KMS-11 (cell line): Measurements from ENCODE around the gene CIT.

Source experiments
- H2AFZ ChIP-seq: fragments of 200-600 bp; sonication (generic); 2 replicates; pipeline ENCODE4 v1.6.1; 2016; ENCODE audit warnings: antibody characterized with exemption, mixed run types, low read depth
- H3K27ac ChIP-seq: fragments of 200-600 bp; sonication (generic); 2 replicates; pipeline ENCODE4 v1.6.1; 2016; ENCODE audit warnings: mild to moderate bottlenecking, mixed run types
- H3K27me3 ChIP-seq: fragments of 200-600 bp; sonication (generic); 2 replicates; pipeline ENCODE4 v1.6.1; 2017; ENCODE audit warnings: mild to moderate bottlenecking, low read depth, mixed run types, moderate library complexity; ENCODE audit not compliant: insufficient read depth
- H3K36me3 ChIP-seq: fragments of 200-600 bp; sonication (generic); 2 replicates; pipeline ENCODE4 v1.6.1; 2017; ENCODE audit warnings: mild to moderate bottlenecking, mixed run types; ENCODE audit not compliant: insufficient read depth
- H3K4me1 ChIP-seq: fragments of 200-600 bp; sonication (generic); 2 replicates; pipeline ENCODE4 v1.6.1; 2016; ENCODE audit warnings: mild to moderate bottlenecking, low read depth, mixed run types; ENCODE audit not compliant: poor library complexity, severe bottlenecking
- H3K4me2 ChIP-seq: fragments of 200-600 bp; sonication (generic); 2 replicates; pipeline ENCODE4 v1.7.0; 2016; ENCODE audit warnings: mild to moderate bottlenecking, mixed run types
- H3K4me3 ChIP-seq: fragments of 200-600 bp; sonication (generic); IDR thresholded peaks from 2 replicates; pipeline ENCODE4 v1.6.1; 2017; ENCODE audit warnings: low read depth, low read length, mixed read lengths; ENCODE audit not compliant: insufficient read depth
- H3K79me2 ChIP-seq: fragments of 200-600 bp; sonication (generic); 2 replicates; pipeline ENCODE4 v1.6.1; 2016; ENCODE audit warnings: low read depth, mixed run types; ENCODE audit not compliant: insufficient read depth
- H3K9ac ChIP-seq: fragments of 200-600 bp; sonication (generic); 2 replicates; pipeline ENCODE4 v1.6.1; 2016; ENCODE audit warnings: mild to moderate bottlenecking, mixed run types
- H4K20me1 ChIP-seq: fragments of 200-600 bp; sonication (generic); 2 replicates; pipeline ENCODE4 v1.6.1; 2016; ENCODE audit warnings: mild to moderate bottlenecking, mixed run types; ENCODE audit not compliant: insufficient read depth
- TF ChIP-seq, protein P1 (sequence below): fragments of 200-600 bp; sonication (generic); conservative IDR thresholded peaks from 2 replicates; pipeline ENCODE4 v1.6.1; 2017; ENCODE audit warnings: low read depth, mild to moderate bottlenecking, antibody characterized with exemption, low read length, moderate library complexity, mixed read lengths

CIT gene

DNA sequence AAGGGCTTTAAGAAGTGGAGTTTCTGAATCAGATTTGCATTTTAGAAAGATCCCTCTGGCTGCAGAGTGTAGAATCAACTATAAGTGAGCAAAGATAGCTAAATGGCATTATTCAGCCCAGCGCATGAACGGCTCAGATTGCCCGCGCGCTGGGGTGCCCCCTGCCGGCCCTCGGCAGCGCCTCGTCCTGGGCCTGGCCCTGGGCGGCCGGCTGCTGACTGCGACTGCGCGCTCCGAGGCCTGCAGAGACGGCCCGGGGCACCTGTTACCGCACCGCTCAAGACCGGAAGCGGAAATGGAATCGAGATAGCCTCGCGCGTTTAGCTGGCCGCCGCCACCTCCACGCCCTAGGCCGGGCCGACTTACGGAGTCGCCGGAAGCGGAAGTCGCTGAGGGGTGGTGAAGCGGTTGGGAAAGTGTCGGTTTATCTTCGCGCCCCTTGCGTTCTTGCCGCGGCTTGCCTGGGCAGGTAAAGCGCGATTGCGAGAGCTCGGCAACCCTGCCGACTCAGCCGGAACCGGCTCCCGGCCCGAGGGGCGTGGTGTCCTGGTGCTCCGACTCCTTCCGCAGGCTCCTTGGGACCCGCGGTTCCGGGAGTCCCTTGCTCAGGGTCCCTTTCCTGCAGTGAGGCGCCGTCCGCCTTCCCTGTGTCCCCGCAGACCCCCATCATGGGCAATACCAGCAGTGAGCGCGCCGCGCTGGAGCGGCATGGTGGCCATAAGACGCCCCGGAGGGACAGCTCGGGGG is 209.4 kb downstream of the CIT start, which contains the start of gene PRKAB1:
PRKAB1 (plus strand) TSS at position 557 of the 747 bp plus-strand sequence; CDS start at position 669, 112 bp downstream.
- Histone ChIP-seq H4K20me1 (no peaks in the 10 kb centered on the region), H3K9ac (peak within 1 kb of the TSS; percentile 70; the same call in 1 of the 2 replicates), H3K79me2 (peaks cover 23% of the 10 kb centered on the region), H3K4me3 (no peak within 1 kb of the TSS), H2AFZ (peak within 1 kb of the TSS; percentile 92), H3K36me3 (no peaks in the 10 kb centered on the region), H3K4me1 (no peaks in the 10 kb centered on the region), H3K4me2 (peak within 1 kb of the TSS; percentile 87), H3K27ac (peak within 1 kb of the TSS; percentile 60), H3K27me3 (no peaks in the 10 kb centered on the region)
- TF ChIP-seq, protein P1, sequence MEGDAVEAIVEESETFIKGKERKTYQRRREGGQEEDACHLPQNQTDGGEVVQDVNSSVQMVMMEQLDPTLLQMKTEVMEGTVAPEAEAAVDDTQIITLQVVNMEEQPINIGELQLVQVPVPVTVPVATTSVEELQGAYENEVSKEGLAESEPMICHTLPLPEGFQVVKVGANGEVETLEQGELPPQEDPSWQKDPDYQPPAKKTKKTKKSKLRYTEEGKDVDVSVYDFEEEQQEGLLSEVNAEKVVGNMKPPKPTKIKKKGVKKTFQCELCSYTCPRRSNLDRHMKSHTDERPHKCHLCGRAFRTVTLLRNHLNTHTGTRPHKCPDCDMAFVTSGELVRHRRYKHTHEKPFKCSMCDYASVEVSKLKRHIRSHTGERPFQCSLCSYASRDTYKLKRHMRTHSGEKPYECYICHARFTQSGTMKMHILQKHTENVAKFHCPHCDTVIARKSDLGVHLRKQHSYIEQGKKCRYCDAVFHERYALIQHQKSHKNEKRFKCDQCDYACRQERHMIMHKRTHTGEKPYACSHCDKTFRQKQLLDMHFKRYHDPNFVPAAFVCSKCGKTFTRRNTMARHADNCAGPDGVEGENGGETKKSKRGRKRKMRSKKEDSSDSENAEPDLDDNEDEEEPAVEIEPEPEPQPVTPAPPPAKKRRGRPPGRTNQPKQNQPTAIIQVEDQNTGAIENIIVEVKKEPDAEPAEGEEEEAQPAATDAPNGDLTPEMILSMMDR, result peak; percentile 68

DNA sequence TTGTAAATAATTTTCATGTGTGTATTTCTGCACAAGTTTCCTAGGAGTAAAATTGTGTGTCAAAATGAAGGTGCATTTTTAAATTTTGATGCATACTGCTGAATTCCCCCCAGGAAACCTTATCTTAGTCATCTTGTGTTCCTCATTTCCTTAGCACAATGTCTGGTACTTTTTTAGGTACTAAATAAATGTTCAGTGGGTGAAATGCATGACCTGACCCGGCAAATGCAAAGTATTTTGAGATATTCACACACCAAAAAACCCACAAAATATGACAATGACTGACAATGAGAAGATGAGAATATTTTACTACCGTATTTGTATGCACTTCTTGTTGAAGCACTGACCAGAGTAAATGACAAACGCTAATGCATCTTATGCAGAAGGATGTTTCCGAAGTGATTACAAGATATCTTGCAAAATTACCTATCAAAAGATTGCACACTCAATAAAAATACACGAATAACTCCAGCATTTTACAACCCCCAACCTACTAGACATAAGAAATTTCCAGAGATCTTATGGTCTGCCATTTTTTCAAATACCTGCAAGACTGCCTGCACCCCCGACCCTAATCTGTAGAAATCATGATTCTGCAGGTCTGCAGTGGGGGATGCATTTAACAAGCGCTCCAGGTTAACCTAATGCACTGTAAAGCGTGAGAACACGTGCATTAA is 210.1 kb downstream of the CIT start:
- TF ChIP-seq, protein P1, result no peak
- Histone ChIP-seq H3K36me3 (no peaks in the 10 kb centered on the region), H3K9ac (no peak overlapping the region), H3K79me2 (peaks cover 23% of the 10 kb centered on the region), H3K27me3 (no peaks in the 10 kb centered on the region), H3K27ac (no peak overlapping the region), H3K4me3 (no peak overlapping the region), H3K4me1 (no peaks in the 10 kb centered on the region), H2AFZ (peak overlapping the region; percentile 92), H4K20me1 (no peaks in the 10 kb centered on the region), H3K4me2 (peak overlapping the region; percentile 58; the same call in 1 of the 2 replicates)

DNA sequence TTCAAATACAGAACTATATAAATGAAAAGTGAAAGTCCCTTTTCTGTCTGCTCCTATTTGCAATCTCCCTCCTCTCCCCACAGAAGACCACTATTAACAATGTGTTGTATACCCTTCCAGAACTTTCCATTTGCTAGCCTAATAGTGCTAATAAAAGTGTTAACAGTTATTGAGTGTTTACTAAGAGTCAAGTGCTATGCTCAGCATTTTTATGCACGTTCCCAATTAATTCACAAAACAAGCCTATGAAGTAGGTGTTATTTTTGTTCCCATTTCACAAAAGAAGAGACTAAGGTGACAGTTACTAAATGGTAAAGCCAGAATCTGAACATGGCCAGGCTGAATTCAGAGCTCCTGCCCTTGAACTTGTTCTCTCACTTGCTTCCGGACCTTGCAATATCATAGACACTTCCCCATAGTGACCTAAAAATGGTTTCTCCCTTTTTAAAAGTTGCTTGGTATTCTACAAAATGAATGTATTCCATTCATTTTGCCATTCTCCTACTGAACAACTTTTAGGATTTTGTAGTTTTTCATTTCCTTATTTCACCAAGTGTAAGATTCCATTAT is 210.8 kb downstream of the CIT start:
- Histone ChIP-seq H3K36me3 (no peaks in the 10 kb centered on the region), H4K20me1 (no peaks in the 10 kb centered on the region), H2AFZ (no peak overlapping the region), H3K4me2 (no peak overlapping the region), H3K27me3 (no peaks in the 10 kb centered on the region), H3K4me1 (no peaks in the 10 kb centered on the region), H3K27ac (no peak overlapping the region), H3K9ac (no peak overlapping the region), H3K4me3 (no peak overlapping the region), H3K79me2 (peaks cover 23% of the 10 kb centered on the region)
- TF ChIP-seq, protein P1, result no peak

DNA sequence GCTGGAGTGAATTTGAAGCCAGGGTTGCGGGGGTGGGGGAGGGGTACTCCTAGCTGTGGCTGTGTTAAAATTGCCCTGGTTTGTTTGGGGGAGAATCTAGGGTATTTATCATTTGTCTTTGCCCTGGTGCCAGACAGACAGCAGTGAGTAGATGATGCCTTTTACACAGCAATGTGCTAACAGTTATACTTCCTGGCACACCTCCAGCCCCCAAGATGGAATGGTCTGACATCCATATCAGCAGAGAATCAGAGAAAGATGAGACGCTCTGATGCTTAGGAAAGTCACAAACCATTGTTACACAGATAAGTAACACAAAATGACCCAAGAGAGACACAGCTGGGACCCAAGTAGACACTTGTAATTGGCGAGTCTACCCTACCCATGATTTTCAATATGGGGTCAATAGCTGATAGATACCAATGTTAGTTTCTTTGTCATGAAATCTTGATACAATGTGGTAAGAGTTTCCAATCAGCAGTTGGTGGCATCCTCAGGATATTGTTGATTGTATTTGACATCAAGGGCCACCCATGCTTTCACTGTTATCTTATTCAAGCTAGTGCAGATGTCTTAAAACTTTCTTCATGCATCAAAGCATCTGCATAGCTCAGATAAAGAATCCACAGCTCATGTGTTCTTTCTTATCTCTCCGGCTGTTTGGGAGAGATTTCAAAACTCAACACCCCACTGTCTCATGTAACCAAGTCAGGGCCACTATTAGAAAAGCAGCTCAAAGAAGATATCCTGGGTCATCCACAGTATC is 211.8 kb downstream of the CIT start:
- H3K4me2 ChIP-seq, result no peak overlapping the region
- no peaks in the 10 kb centered on the region for H3K4me1 ChIP-seq
- no peaks in the 10 kb centered on the region for H3K27me3 ChIP-seq
- no peak overlapping the region for H3K4me3 ChIP-seq
- H2AFZ ChIP-seq, result no peak overlapping the region
- no peak overlapping the region for H3K27ac ChIP-seq
- no peaks in the 10 kb centered on the region for H4K20me1 ChIP-seq
- no peaks in the 10 kb centered on the region for H3K36me3 ChIP-seq
- H3K79me2 ChIP-seq, result peaks cover 18% of the 10 kb centered on the region
- no peak overlapping the region for H3K9ac ChIP-seq
- TF ChIP-seq, protein P1, result no peak
